Left forelimb (tissue), 1 donor: ENCODE data around the gene C22orf31.
"Not testable (repeated sequence)": the region's sequence is repeated elsewhere in the genome, so short reads cannot be mapped to it uniquely, and the experiment has no call there.

ENCODE experiments used
- DNase-seq: peaks from one replicate; pipeline ENCODE4 v3.0.0-alpha.2; 2018; ENCODE audit warnings: low spot score

Gene C22orf31

GRCh38 chr22:29055192-29055830, 6.3 kb downstream of the C22orf31 start:
- DNase-seq: no peak

GRCh38 chr22:29054251-29054767, 7.3 kb downstream of the C22orf31 start:
- no peak for DNase-seq

- DNase-seq: no peak
Observed at GRCh38 chr22:29053048-29053702, 8.5 kb downstream of the C22orf31 start.

GRCh38 chr22:29050457-29050856, 11.2 kb downstream of the C22orf31 start:
- no peak for DNase-seq

- no peak for DNase-seq
Observed at GRCh38 chr22:29049655-29050263, 11.9 kb downstream of the C22orf31 start.

DNA sequence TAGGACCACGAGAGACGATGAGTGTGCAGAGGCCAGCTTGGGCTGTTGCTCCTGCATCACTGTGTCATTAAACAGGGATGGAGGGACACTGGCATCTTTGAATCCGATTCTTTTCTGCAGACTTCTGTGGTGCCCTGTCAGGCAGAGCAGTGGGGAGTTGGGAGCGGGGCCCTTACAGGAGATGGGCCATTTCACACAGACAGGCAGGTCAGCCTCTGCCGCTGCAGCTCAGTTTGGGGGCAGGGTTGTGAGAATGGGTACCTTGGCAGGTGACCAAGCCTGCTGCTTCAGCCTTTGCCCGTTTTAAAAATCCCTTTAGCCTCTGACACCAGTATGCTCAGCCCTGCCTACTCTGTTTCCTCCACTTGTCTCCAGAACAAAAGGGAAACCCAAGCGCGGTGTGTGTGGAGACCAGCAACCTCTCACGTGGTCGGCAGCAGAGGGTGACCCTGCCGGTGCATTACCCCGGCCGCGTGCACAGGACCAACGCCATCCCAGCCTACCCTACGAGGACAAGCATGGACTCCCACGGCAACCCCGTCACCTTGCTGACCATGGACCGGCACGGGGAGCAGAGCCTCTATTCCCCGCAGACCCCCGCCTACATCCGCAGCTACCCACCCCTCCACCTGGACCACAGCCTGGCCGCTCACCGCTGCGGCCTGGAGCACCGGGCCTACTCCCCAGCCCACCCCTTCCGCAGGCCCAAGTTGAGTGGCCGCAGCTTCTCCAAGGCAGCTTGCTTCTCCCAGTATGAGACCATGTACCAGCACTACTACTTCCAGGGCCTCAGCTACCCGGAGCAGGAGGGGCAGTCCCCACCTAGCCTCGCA, 12.6 kb downstream of the C22orf31 start:
- DNase-seq: no peak

GRCh38 chr22:29044657-29045176, 16.9 kb downstream of the C22orf31 start:
- no peak for DNase-seq

- DNase-seq: no peak
Observed at GRCh38 chr22:29043906-29044575, 17.6 kb downstream of the C22orf31 start.

DNA sequence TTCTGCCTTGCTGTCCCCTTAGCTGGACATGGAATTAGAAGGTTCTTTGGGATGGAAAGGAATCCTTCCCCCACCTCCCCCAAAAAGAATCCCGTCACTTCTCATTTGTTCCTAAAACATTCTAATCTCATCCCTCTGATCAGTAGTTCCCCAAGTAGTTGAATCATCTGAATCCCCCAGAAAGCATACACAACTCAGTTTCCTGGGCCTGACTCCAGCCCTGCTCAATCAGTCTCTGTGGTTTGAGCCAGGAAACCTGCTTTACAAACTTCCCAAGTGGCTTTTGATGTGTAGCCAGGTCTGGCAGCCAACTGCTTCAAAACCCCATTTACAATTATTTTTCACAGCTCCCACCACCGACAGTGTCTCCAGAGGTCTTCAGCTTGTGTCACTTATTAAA, 20.2 kb downstream of the C22orf31 start:
- no peak for DNase-seq

DNA sequence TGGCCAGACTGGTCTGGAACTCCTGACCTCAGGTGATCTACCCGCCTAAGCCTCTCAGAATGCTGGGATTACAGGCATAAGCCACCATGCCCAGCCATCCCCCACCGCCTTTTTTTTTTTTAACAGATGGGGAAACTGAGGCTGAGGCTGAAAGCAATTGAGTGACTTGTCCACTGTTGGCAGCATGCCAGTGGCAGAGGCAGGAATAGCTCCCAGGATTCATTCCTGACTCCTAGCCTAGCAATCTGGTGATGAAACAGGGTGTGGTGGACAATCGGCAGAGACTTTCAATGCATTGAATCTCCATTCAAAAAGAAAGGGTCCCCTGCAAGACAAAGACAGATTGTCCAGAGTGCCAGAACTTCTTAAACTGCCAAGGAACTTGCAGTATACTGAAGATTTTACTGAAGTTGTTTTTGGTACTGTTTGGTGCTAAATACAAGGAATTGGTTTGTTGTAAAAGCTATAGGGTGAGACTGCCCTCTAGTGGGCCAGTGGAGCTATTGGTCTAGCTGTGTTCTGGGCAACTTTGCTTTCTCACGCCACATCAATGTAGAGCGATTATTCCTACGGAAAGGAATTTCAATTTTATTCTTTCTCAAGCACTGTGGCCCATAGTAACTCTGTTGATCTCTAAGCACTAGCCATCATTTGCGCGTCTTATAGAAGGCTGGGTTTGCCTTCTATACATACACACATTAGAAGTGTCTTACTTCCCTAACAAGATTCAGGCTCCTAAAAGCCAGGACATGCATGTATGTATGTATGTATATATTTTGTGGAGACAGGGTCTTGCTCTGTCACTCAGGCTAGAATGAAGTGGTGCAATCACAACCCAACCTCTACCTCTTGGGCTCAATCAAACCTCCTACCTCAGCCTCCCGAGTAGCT, 21.0 kb downstream of the C22orf31 start:
- DNase-seq: no peak

- not testable (repeated sequence) for DNase-seq
Observed at GRCh38 chr22:29039684-29040083, 21.9 kb downstream of the C22orf31 start.

DNA sequence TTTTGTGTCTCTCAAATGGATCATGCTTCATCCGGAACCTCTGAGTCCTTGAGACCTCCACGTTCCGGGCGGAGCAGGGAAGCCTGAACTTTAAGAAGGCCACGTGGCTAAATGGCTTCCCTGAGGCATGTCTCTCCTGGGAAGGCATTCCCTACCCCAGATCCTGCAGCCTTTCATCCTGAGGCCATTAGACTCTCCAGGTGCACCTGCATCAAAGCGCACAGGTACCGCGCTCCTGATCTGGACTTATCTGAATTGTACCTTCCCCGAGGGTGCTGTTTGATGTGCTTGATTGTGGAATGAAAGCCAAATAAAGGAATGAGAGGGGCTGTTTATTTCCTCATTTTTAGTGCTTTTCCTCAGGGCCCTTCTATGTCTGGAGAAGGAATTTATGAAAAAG, 22.5 kb downstream of the C22orf31 start:
- no peak for DNase-seq

DNA sequence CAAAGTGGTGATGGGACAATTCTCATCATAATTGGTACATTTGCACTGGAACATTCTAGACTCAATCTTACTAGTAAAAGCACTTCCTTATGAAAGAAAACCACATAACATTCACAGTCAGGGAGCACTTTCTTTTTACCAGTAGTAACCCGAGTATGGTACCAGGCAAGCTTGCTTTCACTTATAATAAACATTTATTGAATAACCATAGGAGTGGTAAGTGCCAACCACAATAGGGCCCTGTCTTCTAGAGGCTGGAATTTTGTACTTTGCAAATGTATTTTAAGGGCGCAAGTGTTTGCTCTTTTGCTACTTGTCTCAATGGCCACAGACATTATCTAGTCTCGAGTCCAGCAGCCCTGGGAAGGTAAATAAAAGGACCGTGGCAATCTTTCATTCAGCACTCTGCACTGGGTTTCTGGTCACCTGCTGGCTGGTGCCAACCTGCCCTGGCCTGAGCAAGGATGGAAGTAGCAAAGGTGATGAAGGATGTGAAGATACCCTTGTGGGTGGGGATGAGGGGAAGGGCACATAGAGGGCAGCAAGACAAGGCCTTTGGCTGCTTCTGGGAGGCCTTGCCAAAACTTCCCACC, 24.2 kb downstream of the C22orf31 start:
- DNase-seq: no peak

DNA sequence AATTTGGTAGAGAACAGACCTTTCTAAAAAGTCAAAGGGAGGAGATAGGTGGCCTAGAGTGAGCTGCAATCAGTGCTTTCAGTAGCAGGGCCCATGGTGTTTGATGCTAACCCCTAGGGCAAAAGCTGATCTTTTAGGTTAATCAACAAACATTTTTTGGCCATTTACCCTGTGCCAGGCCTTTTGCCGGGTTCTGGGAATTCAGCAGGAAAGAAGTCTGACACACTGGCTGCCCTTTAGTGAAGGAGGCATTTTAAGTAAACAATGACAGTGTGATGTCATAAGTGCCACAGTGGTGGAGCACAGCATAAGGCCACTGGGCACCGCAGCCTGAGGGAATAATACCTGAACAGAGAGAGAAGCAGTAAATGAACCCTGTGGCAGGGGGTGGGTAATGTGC, 29.0 kb downstream of the C22orf31 start:
- DNase-seq: no peak

DNA sequence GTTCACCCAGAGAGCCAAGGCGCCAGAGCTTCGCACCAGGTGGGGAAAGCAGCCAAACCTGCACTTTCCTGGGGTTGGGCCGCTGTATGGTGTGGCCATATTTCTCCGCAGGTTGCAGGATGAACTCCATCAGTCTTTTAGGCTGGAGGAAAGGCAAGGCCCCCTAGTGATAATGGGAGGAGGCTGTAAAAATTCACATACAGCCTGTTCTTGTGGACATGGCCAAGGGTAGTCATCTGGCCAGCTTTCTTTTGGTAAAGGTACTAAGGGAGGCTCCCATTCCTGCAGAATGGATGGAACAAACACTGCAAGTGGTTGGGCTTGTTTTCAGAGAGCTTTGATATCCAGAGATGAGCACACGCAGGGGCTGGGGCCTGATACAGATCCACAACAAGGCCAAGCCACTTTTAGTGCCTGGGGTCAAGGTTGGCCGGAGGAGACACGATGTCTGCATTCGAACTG, 29.6 kb downstream of the C22orf31 start:
- no peak for DNase-seq

- no peak for DNase-seq
Observed at GRCh38 chr22:29031227-29032011, 30.2 kb downstream of the C22orf31 start.

DNA sequence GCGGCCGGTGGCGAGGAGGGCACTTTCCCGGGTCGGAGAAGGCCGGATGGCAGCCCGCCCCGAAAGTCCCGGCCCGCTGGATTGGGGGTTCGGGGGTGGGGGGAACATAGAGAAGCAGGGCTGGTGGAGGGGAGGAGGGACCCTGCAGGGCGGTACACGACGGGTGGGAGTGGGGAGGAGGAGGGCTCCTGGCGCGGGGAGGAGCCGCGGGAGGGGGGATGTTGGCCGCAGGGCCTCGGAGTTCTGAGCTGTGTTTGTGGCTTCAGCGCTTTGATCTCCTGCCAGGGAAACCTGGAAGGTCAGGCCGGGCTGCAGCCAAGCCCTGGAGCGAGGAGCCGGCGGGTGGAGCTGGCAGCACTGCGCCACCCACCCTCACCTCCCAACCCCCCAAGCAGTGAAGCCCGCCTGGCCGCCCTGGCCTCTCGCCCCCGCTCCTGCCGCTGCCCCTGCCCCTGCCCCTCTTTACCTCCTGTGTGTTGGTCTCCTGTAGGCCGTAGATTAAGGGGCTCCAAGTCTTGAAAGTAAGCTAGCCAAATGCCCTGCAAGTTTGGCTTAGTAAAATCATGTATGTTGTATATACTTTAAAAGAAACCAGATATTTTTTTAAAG, 30.9 kb downstream of the C22orf31 start:
- DNase-seq: no peak

- no peak for DNase-seq
Observed at GRCh38 chr22:29030016-29030617, 31.5 kb downstream of the C22orf31 start.
